Body of pancreas (tissue), 4 donors: Measurements from ENCODE around the gene TJP1. TPM values are rescaled to one million over a fixed set of nuclear protein-coding genes. Genes with fewer than 3 reads are reported as not detected.

ENCODE experiments used
- ATAC-seq: fragments of 150-250 bp; one replicate; pipeline ENCODE4 v1.9.1; 2016
- DNase-seq, 4 donors: peaks; one replicate each; pipeline ENCODE4 v3.0.0-alpha.2; 2019
- H3K27ac ChIP-seq, 4 donors: fragments of 200-600 bp; sonication (generic); 1 replicate in 3 of 4; 2 replicates in 1 of 4; pipeline versions ENCODE4 v1.5.1 to v1.6.1; 2016 to 2019; ENCODE audit warnings: mild to moderate bottlenecking in 1 of 4, mixed read lengths in 1 of 4, moderate library complexity in 1 of 4
- H3K27me3 ChIP-seq, 2 donors: fragments of 200-600 bp; sonication (generic); one replicate each; pipeline ENCODE4 v1.6.0; 2016; ENCODE audit warnings: mild to moderate bottlenecking in 1 of 2
- H3K36me3 ChIP-seq, 2 donors: fragments of 200-600 bp; sonication (generic); replicated peaks in 1 of 2; 2 replicates each; pipeline ENCODE4 v1.5.1; 2016; ENCODE audit warnings: low read depth in 2 of 2; ENCODE audit not compliant: insufficient read depth in 1 of 2
- H3K4me1 ChIP-seq: fragments of 200-600 bp; sonication (generic); one replicate; pipeline ENCODE4 v1.6.0; 2016
- H3K4me3 ChIP-seq, 2 donors: fragments of 200-600 bp; sonication (generic); 1 replicate in 1 of 2; 2 replicates in 1 of 2; pipeline ENCODE4 v1.5.1; 2016 to 2019
- H3K9me3 ChIP-seq, 3 donors: fragments of 200-600 bp; sonication (generic); 1 replicate in 2 of 3; 2 replicates in 1 of 3; pipeline ENCODE4 v1.5.1; 2016
- POLR2A ChIP-seq, 3 donors: fragments of 450-650 bp; IDR thresholded peaks; one replicate each; pipeline ENCODE4 v1.6.1; 2016; ENCODE audit warnings: antibody characterized with exemption in 3 of 3, mild to moderate bottlenecking in 2 of 3
- WGBS, 2 donors: methylation state at CpG; one replicate each; pipeline ENCODE4 v1.1.5; 2017; 5-methylcytosine and 5-hydroxymethylcytosine counted together
- intact Hi-C: fragments of 100-400 bp; cut with DNase I; formaldehyde crosslinking; loops from one replicate; pipeline ENCODE4 v1.15.1; 2023
- total RNA-seq, 2 donors: library from RNA; depleted of rRNA; stranded (reverse); fragments of >200 nt; gene quantifications; one replicate each; pipeline ENCODE4 v1.1.0, GENCODE V29; 2016
- TF ChIP-seq, protein P1 (sequence below), 7 experiments: fragments of 450-650 bp in 4 of 7; fragments of 200-600 bp in 3 of 7; sonication (generic) in 3 of 7; IDR thresholded peaks; one replicate each; pipeline ENCODE4 v1.5.1; 2016 to 2019; ENCODE audit warnings: antibody characterized with exemption in 7 of 7

The TJP1 gene
- total RNA-seq, 2 donors from 2014 or later = 68.7 to 70.9 TPM

DNA sequence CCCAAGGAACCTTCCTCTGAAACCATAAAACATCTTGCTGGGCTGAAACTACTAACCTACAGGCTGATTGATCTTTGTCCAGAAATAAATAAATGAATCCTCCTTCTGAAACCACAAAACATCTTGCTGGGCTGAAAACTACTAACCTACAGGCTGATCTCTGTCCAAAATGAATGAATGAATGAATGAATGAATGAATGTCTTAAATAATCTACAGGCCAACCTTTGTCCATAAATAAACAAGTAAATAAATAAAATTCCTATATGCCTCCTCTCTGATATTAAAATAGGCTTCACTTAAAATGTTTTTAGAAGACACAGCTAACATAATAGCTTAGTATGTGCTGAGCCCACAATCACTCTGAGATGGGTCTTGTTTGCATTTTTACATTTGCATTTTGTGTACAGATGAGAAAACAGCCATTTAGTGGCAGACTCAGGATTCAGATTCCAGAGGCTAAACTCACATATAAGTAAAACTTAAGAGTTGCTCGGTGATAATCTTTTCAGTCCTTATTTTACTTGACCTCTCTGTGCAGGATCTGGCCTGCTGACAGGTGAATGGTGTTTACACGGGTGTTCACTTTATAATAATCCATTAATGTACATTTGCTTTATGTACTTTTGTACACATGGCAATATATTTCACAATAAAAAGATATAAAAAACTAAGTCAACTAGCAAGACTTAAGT, 10.4 kb downstream of the TJP1 start:
- WGBS, 2 donors = 36 to 45% methylated on average over 2 of the region's 2 CpGs
- DNase-seq (no peak), ATAC-seq (no peak)
- intact Hi-C loops = no loop called here
- H3K27ac ChIP-seq = no peak overlapping the region
- no peak overlapping the region for H3K4me3 ChIP-seq
- H3K27me3 ChIP-seq = no peaks in the 10 kb centered on the region
- no peaks in the 10 kb centered on the region for H3K36me3 ChIP-seq
- no peak for TF ChIP-seq POLR2A (IDR thresholded peaks at IDR 0.05)
- TF ChIP-seq, protein P1, sequence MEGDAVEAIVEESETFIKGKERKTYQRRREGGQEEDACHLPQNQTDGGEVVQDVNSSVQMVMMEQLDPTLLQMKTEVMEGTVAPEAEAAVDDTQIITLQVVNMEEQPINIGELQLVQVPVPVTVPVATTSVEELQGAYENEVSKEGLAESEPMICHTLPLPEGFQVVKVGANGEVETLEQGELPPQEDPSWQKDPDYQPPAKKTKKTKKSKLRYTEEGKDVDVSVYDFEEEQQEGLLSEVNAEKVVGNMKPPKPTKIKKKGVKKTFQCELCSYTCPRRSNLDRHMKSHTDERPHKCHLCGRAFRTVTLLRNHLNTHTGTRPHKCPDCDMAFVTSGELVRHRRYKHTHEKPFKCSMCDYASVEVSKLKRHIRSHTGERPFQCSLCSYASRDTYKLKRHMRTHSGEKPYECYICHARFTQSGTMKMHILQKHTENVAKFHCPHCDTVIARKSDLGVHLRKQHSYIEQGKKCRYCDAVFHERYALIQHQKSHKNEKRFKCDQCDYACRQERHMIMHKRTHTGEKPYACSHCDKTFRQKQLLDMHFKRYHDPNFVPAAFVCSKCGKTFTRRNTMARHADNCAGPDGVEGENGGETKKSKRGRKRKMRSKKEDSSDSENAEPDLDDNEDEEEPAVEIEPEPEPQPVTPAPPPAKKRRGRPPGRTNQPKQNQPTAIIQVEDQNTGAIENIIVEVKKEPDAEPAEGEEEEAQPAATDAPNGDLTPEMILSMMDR (IDR thresholded peaks at IDR 0.05) = no peak
- no peaks in the 10 kb centered on the region for H3K9me3 ChIP-seq
- peaks cover 53% of the 10 kb centered on the region for H3K4me1 ChIP-seq

- DNase-seq (no peak), ATAC-seq (no peak)
- Histone ChIP-seq H3K36me3 (no peaks in the 10 kb centered on the region), H3K27me3 (no peaks in the 10 kb centered on the region), H3K9me3 (no peaks in the 10 kb centered on the region), H3K4me3 (no peak overlapping the region), H3K4me1 (peaks cover 49% of the 10 kb centered on the region), H3K27ac (no peak overlapping the region)
- 74 to 79% methylated on average over 4 of the region's 4 CpGs for WGBS, 2 donors
- intact Hi-C loops = no loop called here
- TF ChIP-seq, protein P1 (IDR thresholded peaks at IDR 0.05) = no peak
- TF ChIP-seq POLR2A (IDR thresholded peaks at IDR 0.05) = no peak
These were observed 16.6 kb downstream of the TJP1 start for GRCh38 chr15:29805708-29806104.

DNA sequence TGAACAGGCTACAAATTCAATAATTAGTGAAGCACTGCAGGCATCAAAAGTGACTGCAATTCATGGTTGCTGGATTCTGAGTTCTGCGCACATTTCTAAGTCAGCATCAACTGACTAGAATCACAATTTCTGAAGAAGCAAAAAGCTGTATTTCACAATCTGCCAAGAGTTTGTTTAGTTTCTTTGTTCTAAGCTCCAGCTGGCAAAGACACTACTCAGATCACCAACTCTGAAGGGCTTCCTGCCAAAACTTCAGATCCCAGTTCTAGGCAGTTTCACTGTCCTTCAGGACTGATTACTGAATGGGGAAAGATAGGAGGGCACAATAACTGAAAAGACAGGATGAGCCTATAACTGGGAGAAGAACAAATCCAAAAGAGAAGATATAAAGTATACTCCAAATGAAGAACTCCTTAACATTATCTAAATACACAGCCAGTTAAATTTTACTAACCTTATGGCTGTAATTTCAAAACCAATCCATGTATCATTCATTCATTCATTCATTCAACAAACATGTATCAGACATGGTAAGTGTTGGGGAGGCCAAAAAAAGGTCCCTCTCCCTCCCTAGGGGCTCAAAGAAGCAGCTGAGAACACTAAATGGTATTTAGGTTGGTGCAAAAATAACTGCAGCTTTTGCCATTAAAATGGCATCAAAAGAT, 17.1 kb downstream of the TJP1 start:
- ATAC-seq (peak; percentile 60), DNase-seq (peak in 2 of 4 donors; percentile 45 to 52)
- no peak overlapping the region for H3K4me3 ChIP-seq
- H3K9me3 ChIP-seq = no peaks in the 10 kb centered on the region
- 8 to 14% methylated on average over 1 of the region's 1 CpG for WGBS, 2 donors
- intact Hi-C loops = no loop called here
- no peaks in the 10 kb centered on the region for H3K27me3 ChIP-seq
- H3K27ac ChIP-seq = peak overlapping the region in 2 of 4 donors; percentile 2 to 48
- TF ChIP-seq, protein P1 (IDR thresholded peaks at IDR 0.05) = no peak
- TF ChIP-seq POLR2A (IDR thresholded peaks at IDR 0.05) = no peak
- peaks cover 55% of the 10 kb centered on the region for H3K4me1 ChIP-seq
- no peaks in the 10 kb centered on the region for H3K36me3 ChIP-seq

DNA sequence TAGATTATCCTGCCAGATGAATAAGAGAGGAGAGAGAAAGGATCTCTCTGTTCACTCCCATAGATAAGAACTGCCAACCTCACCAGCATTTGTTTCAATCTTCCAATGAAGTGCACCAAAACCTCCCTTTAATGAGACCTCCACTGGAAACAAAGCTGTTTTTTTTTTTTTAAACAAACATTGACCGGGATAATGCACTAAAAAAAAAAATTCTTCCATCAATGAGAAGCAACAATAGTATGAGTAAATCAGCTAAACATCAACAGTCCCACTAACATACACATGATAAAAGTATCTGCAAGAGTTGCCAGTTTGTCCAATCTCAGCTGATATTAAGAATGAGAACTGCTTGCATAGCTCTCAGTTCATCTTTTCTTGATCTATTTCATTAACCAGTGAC, 19.9 kb downstream of the TJP1 start:
- Histone ChIP-seq H3K4me3 (no peak overlapping the region), H3K36me3 (no peaks in the 10 kb centered on the region), H3K27ac (no peak overlapping the region), H3K9me3 (no peaks in the 10 kb centered on the region), H3K4me1 (peaks cover 59% of the 10 kb centered on the region), H3K27me3 (no peaks in the 10 kb centered on the region)
- intact Hi-C loops = no loop called here
- 18 to 19% methylated on average over 1 of the region's 1 CpG for WGBS, 2 donors
- no peak for TF ChIP-seq POLR2A (IDR thresholded peaks at IDR 0.05)
- TF ChIP-seq, protein P1 (IDR thresholded peaks at IDR 0.05) = no peak
- no peak for DNase-seq
- no peak for ATAC-seq
